NCI-H774 (cell line): ENCODE measurements around the gene DOK6.

Source experiments
- DNase-seq: peaks from one replicate; lab custom pipeline; 2025; lab: John Stamatoyannopoulos, UW

The DOK6 gene

DNA sequence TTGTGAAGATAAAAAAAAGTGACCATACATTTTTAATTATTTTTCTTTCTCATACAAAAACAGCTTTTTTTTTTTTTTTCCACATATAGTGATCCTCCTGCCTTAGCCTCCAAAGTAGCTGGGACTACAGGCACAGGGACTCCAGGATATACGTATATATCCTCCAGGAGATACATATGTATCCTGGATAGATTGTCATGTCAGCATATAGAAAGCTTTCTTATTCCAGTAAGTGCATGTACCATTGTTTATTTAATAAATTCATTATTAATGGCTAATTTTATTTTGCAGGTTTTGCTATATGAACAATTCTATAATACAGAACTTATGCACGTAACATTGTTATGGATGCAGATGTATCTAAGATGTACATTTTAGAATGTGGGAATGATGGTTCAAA, 138.7 kb downstream of the DOK6 start:
- no peak for DNase-seq

DNA sequence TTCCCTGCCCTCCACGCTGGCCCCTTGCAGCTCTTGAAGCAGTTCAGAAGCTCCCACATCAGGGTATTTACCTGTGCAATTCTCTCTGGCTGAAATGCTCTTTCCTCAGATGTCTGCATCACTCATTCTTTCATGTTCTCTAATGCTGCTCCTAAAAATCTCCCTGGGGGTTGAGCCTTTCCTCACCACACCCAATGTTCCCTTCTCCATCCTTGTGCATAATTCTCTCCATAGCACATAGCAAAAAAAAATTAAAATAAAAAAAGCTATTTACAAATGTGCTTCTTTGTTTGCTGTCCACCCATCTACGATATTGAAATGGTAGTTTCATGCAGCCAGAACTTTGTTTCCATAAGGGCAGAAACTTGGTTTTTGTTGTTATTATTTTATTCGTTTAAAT, 155.5 kb downstream of the DOK6 start:
- no peak for DNase-seq

DNA sequence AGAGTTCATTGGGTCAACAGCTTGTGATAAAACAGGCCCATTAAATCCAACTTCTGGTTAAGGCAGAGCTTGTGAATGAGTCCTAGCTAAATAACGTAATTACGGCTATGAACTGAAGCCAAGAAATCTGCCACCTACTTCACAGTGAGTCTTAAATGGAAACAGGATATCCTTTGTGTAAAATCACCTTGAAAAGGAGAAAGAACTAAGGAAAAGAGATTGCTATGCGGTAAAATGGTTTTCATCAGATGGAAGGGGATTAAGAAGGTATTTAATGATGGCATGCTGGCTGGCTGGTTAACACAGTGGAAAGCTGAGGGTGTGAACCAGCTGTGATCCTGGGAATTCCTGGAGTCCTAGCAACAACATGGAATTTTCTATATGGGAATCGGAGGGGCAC, 156.6 kb downstream of the DOK6 start:
- DNase-seq: no peak

DNA sequence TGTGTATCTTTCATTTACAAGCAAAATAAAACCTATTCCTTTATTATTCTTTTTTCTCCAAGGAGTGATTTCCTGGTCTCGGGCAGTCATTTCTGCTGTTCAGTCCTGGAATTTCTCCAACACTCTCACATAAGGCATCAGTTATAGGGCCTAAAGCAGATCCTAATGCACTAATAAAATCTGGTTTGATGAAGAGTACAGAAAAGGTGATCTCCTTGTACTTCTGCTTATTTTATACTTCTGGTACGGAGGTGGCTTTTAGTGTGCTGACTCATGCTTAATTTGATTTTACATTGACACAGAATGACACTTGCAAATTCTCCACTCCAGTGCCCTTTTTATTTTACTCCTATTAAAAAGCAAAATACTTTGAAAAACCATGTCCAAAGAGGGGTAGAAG, 157.4 kb downstream of the DOK6 start:
- no peak for DNase-seq

DNA sequence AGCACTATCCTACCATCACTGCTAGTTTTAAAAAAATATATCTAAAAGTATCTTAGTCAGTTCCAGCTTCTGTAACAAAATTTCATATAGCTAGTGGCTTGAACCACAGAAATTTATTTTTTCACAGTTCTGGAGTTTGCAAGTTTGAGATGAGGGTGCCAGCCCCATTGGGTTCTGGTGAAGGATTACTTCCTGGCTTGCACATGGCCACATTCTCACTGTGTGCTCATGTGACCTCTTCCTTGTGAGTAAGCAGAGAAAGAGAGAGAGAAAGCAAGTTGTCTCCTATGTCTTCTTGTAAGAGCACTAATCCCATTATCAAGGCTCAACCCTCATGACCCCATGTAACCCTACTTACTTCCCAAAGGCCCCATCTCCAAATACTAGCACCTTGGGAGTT, 158.9 kb downstream of the DOK6 start:
- DNase-seq: no peak

DNA sequence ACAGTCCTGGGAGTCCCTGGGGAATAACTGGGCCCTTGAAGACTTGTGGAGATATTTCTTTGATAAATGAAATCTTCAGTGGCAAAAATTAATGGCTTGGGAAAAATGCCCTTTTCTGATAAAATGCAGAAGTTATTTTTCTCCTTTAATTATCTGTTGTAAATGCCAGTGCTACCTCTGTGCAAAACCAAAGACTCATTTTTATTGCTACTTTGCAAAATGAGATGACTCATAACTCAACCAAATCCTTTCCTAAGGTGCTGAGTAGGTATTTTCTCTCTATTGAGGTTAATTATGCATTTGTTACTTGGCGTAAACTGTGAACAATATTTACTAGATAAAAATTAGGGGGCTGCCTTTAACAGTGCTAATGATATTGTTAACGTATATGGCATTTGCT, 163.9 kb downstream of the DOK6 start:
- DNase-seq: no peak

DNA sequence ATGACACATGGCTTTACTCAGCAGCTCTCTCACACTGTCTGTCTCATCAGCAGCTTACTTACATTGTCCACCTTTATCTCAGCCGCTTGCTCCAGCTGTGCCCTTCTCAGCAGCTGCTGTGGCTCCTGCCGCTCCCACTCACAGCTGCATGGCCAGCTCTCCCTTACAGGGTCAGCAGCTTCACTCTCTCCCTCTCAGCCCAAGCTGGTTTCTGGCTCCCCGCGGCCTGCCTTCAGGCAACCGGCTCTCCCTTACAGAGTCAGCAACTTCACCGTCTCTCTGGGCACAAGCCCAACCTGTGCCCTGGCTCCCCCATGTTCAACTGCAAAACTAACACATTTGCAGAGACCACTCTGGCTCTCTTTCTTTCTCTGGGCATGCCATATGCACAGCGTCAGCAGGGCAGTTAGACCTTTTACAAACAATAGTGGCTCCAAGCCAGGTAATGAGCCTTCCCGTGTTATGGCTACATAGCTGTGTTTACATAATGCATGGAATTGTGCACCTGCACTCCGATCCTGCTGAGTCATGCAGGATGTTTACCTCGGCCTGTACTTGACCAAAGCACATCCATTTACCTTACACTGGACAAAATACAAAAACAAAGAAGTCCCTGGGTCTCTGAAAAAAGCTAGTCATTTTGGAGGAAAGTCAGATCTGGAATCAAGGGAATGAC, 167.3 kb downstream of the DOK6 start:
- no peak for DNase-seq

DNA sequence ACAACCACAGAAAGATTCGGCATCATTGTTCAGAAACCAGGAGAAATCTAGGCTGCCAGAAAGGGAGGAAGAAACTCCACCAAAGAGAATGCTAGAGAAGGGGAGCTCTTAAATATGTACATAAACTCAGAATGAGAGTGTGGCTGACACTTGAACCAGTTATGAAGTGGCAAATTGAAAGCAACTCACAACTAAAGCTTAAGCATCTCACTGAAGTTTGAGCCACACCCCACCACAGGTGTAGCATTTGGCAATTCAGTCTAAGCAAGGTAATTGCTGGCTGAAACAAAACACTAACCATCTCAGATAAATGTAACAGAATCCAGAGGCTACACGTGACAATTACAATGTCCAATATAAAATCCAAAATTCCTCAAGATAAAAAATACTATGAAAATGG, 168.4 kb downstream of the DOK6 start:
- DNase-seq: no peak

DNA sequence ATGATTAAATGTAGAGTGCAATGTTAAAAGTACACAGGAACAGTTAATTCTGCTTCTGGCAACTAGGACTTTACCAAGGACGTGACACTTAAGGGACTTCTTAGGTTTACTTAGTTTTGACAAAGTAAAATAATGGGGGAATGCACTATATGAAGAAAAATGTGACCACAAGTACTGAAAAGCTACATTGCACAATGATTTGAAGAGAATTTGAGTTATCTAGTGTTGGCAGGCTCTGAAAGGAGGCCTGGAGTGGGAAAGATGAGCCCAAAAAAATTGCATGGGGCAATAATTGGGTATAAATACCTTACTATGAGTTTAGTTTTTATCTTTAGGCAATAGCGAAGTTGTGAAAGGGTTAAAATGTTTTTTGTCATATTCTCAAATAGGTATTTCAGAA, 173.7 kb downstream of the DOK6 start:
- no peak for DNase-seq

DNA sequence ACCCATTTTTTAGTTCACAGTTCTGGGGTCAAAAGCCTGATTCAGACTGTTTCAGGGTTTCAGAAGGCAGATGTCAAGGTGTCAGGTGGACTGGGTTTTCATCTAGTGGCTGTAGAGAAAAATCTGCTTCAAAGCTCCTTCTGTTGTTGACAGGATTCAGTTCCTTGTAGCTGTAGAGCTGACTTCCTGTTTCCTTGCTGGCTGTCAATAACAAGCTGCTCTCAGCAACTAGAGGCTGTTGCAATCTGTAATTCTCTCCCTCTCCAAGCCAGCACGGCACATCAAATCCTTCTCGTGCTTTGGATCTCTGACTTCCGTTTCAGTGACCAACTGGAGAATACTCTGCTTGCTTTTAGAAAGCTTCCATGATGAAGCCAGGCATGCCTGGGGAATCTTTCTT, 179.4 kb downstream of the DOK6 start:
- DNase-seq: no peak

DNA sequence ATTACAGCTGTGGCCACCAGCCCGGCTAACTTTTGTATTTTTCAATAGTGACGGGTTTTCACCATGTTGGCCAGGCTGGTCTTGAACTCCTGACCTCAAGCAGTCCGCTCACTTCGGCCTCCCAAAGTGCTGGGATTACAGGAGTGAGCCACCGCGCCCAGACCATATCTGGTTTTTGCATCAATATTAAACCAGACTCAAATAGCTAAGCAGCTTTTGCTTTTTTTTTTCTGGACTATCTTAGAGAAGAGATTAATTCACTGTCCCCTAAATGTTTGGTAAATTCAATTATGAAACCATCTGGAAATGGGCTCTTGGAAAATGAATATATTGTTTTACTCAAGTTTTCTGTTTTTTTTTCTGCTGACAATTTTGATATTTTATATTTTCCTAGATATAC, 183.7 kb downstream of the DOK6 start:
- DNase-seq: no peak

DNA sequence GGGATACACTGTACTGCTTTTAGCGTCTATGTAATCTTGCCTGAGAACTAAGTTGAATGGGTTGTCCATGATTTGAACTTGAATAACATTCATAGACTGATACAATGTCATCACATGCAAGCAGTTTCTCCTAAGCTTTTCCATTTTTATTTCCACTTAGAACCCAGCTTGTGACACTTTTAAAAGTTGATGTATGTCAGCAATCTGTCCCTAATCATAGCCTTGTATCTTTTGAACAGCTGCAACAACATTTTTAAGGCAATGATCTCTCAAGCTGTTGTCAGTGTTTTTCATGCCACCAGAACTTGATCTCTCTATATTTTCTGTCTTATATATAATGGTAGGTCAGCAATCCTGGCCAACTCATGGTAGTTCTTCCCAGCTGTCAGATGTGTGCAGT, 185.0 kb downstream of the DOK6 start:
- no peak for DNase-seq

DNA sequence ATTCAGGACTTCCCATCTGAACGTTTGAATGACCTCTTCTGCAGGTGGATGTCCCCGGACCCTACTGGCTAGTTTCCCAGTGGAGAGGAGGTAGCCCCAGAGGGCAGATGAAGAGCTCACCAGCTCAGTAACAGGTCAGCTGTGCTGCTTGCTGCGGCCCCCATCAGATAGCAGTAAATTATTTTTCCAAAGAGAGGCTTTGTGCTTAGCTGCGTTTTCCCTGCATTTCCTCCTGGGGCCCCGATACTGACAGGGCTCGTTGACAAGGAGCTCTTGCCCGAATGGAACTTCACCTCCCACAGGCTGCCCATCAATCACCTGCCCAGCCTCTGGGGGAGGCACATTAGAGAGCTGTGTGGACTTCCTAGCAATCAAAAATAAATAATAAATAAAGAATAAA, 185.8 kb downstream of the DOK6 start:
- DNase-seq: no peak

DNA sequence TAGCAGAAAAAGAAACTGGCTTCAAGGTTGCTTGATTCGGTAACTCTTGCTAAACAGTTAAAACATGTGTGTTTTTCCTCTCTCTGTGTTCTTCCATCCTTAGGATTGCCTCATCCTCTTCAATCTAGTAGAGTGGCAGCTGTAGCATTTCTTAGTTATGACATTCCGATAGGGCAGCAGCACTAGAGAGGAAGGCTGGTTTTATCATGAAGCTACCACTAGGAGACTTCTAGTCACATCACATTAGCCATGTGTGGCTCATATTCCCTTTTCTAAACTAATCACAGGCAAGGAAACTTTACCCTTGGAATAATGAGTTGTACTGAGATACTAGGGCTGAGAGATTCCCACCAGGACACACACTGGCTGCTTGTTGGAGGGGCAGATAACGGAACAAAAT, 187.6 kb downstream of the DOK6 start:
- DNase-seq: no peak

DNA sequence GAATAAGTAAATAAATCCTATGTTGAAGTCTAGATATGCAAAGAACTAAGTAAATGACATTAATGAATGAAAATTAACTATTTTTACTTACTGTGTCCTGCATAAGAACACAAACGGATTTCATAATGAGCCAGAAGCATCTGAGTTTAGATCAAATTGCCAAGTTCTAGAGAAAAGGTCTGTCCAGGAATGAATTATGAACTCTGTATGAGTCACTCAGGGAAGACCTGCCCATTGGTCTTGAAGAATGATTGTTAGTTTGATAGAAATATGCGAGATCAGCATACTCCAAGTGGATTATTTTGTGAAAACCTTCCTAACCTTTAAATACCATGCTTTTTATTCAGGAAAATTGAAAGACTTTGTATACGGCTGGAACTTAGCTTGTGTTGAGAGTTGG, 189.5 kb downstream of the DOK6 start:
- DNase-seq: no peak

DNA sequence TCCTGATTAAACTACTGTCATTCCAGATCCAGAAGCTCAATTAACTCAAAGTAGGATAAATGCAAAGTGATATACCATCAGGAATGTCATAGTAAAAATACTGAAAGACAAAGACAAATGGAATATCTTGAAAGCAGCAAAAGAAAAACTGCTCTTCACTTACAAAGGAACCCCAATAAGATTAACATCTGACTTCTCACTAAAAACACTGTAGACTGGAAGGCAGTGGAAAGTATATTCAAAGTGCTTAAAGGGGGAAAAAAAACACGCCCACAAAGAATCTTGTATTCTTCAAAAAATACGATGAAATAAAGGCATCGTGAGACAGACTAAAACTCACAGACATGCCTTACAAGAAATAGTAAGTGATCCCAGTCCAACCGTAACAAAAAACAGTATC, 195.7 kb downstream of the DOK6 start:
- DNase-seq: no peak

DNA sequence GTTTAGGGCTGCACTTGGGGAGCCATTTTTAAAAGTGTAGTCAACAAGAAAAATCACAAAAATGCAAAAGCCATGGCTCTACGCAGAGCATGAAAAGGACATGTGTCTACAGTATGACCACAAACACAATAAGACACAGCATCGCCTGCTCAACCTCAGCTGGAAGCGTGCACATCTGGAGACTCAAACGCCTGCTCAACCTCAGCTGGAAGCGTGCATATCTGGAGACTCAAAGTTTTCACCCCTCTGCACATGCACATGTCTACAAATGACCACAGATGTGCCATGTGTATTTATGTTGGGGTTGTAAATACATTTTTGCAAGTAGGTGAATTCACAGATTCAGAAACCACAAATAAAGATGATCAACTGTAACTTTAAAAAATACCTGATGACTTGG, 196.9 kb downstream of the DOK6 start:
- no peak for DNase-seq

DNA sequence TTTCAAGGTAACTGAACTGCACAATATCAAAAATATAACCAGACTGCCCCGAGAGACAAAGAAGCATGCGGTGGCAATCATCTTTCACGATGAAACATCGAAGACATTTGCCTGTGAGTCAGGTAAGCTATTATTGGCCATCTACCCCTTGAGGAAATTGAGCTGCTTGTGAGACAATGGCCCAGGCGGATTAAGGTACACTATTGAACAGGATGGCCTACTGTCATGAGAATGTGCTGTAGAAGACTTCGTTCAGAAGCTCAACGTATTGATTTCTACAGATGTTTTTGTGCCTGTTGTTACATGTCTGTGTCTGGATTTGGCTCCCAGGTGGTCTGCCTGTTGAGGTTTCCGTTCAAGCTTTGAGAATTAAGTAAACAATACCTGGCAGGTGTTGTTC, 198.7 kb downstream of the DOK6 start:
- DNase-seq: peak; percentile 29

DNA sequence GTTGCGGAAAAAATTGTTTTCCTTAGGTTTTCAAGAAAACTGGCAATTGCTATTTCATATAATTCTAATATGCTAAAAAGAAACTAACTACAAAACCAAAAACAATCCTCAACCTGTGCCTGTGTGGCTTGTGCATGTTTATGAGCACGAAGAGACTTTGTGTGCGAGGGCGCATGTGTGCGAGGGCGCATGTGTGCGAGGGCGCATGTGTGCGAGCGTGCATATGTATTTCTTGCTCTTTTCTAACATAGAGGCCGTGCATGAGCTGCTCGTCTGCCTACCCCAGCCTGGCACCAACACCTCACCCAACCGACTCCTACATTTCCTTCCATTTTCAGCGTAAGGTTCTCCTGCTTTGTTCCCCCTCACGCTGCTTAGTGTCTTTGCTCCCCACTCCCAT, 211.6 kb downstream of the DOK6 start:
- no peak for DNase-seq

DNA sequence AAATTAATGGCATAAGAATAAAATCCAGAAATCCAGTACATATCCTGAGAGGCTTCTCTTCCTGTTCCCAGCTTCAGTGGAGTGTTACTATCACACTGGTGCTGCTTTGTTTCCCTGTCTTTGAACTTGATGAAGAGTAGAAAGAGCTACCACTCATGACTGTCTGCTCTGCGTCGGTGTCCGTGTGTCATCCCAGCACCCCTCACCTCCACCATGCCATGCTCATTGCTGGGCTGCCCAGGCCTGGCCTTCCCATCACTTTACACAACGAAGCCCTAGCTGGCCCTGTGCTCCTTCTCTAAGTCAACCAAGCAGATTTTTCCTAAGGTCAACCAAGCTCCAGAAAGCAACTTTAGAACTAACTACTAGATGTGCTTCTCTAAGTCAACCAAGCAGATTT, 215.4 kb downstream of the DOK6 start:
- DNase-seq: no peak

DNA sequence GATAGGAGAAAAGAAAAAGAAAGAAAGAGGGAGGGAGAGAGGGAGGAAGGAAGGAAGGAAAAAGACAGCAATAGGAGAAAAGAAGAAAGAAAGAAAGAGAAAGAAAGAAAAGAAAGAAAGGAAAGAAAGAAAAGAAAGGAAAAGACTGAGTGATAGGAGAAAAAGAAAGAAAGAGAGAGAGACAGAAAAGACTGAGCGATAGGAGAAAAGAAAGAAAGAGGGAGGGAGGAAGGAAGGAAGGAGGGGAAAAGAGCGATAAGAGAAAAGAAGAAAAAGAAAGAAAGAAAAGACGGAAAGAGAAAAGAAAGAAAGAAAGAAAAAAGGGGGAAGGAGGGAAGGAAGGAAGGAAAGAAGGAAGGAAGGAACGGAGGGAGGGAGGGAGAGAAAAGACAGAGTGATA, 216.7 kb downstream of the DOK6 start:
- DNase-seq: no peak

DNA sequence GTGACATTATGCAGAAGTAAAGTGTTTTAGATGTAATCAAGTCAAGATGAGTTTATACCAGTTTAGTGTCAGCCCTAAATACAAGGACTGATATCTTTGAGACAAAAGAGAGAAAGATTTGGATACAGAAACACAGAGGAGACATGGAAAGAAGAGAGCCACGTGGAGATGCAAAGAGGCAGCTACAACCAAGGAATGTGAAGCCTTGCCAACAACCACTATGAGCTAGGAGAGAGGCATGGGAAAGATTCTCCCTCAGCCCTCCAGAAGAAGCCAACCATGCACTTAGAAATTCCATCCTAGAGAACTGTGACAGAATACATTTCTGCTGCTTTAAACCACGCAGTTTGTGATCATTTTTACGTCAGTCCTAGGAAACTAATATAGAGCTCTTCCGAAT, 217.2 kb downstream of the DOK6 start:
- DNase-seq: no peak

DNA sequence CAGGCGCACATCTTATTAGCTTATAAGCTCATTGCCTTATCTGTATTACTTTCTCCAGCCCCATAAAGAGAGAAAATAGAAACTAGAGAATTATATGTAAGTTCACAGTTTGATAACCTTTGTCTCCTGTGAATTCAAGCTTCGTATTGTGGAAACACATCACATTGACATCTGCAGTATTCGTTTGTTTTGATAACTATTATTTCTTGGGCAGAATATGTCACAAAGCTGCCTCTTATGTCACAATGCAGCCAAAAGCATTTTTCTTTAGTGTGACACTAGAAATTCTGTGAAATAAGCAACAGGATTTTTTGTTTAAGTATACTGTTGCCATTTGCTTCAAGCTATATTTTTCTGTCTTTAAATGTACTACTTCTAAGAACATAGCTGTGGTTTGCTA, 221.5 kb downstream of the DOK6 start:
- no peak for DNase-seq

DNA sequence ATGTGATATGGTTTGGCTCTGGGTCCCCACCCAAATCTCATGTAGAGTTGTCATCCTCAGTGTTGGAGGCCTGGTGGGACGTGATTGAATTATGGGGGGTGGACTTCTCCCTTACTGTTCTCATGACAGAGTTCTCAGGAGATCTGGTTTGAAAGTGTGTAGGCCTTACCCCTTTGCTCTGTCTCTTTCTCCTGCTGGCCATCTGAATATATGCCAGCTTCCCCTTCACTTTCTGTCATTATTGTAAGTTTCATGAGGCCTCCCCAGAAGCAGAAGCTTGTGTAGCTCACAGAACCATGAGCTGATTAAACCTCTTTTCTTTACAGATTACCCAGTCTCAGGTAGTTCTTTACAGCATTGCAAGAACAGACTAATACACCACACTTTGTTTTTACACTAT, 222.3 kb downstream of the DOK6 start:
- DNase-seq: no peak

DNA sequence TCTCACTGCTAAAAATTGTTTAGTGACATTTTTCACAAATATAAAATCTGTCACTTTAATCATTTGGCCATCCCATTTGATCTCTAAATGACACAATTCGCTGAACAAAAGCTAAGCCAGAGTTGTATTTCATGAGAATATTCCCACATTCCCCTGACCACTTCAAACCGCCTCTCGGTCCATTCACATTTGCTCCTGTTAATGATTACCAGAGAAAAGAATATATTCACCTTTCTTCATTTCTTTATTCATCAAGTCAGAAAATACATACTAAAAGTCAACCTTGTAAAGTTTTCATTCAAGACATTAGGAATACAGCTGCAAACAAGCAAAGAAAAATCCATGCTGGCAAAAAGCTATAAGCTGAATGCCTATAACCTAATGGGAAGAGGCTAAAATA, 225.5 kb downstream of the DOK6 start:
- DNase-seq: no peak
